ENCODE results near the gene SCGB1A1. TPM values are rescaled to one million over a fixed set of nuclear protein-coding genes. Genes with fewer than 3 reads are reported as not detected.

The SCGB1A1 gene
- total RNA-seq, 2 experiments from 2014 or later: not detected

DNA sequence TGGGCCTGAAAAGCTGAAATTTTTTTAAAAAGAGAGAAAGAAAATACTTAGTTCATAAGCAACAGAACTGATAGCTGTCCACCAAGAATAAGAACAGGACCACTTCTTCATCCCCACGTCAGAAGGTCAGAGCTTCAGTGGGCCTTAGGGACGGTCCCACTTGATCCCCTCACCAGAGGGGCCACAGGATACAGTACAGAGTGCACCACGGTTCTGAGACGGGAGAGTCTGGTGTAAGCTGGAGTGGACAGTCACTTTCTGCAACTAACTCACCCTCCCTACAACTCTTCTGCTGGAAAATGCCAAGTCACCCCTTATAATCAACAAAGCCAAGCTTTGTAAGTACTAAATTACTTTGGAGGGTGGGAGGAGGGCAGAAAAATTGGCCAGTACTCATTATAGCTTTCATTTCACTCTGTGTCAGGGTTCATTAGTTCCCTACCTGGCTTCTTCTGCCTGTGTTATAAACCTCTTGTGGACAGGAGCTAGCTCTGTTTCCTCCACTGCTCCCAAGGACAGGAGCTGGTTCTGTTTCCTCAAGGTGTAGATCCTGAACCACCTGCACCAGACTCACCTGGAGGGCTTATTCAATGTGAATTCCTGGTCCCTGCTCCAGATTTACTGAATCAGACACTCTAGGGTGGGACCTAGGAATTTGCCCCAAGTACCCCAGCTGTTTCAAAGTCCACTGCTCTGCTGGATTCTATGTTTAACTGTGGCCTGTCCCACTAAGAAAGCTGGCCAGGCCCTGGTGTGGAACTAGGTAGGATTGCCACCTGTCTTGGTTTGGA, 39.6 kb downstream of the SCGB1A1 start:
- intact Hi-C loops (cut with micrococcal nuclease; ENCODE audit: unreplicated experiment): no loop called here
- Histone ChIP-seq H4K20me1 (ENCODE audit: insufficient read depth, low read length) (no peaks in the 10 kb centered on the region), H2AFZ (ENCODE audit: low read length) (no peak overlapping the region), H3K9me3 (ENCODE audit: low read length) (no peaks in the 10 kb centered on the region), H3K36me3 (ENCODE audit: insufficient read depth, low read length) (no peaks in the 10 kb centered on the region), H3K4me2 (ENCODE audit: low read length) (no peak overlapping the region), H3K4me1 (ENCODE audit: insufficient read depth, low read length, poor library complexity, severe bottlenecking) (no peaks in the 10 kb centered on the region), H3K4me3 (ENCODE audit: low read depth, low read length, poor library complexity, severe bottlenecking) (no peak overlapping the region), H3K79me2 (ENCODE audit: insufficient read depth, low read depth, low read length) (no peaks in the 10 kb centered on the region), H3K9me2 (ENCODE audit: insufficient read depth, low read length) (no peaks in the 10 kb centered on the region), H3K27ac (ENCODE audit: low read depth, low read length, poor library complexity, severe bottlenecking) (no peak overlapping the region)
- CTCF ChIA-PET (ENCODE audit: unreplicated experiment): interaction anchor here (1.2 kb wide), 1 partner anchor 35 kb away, joined by 3 read pairs; no protein-coding TSS in a partner anchor
- no peak for TF ChIP-seq EZH2phosphoT487 (IDR thresholded peaks at IDR 0.05; ENCODE audit: borderline replicate concordance, low read depth, low read length)
- POLR2A ChIA-PET: interaction anchor here (0.5 kb wide), 1 partner anchor 1727 kb away, joined by 3 read pairs; no protein-coding TSS in a partner anchor
- no peak for DNase-seq (ENCODE audit: low spot score)
- BruUV-seq (replicated peaks): no TSS peak

DNA sequence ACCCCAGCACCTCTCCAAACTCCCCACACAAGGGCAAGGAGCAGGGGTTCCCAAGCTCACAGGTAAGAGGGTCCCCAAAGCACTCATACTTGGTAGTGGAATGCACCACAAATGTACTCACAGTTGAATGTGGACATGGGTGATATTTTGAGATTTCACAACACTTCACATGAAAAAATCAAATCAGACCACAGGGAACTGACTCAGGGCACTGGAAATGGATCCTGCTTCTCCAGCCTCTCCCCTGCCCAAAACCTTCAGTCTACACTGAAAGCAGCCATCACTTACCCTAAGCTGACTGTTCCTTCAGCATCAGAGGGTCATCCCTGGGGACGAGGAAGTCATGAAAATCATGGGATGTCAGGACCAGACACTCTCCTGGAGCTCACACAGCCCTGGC, 40.2 kb downstream of the SCGB1A1 start:
- TF ChIP-seq EZH2phosphoT487 (IDR thresholded peaks at IDR 0.05; ENCODE audit: borderline replicate concordance, low read depth, low read length): no peak
- TF ChIP-seq, protein P1, sequence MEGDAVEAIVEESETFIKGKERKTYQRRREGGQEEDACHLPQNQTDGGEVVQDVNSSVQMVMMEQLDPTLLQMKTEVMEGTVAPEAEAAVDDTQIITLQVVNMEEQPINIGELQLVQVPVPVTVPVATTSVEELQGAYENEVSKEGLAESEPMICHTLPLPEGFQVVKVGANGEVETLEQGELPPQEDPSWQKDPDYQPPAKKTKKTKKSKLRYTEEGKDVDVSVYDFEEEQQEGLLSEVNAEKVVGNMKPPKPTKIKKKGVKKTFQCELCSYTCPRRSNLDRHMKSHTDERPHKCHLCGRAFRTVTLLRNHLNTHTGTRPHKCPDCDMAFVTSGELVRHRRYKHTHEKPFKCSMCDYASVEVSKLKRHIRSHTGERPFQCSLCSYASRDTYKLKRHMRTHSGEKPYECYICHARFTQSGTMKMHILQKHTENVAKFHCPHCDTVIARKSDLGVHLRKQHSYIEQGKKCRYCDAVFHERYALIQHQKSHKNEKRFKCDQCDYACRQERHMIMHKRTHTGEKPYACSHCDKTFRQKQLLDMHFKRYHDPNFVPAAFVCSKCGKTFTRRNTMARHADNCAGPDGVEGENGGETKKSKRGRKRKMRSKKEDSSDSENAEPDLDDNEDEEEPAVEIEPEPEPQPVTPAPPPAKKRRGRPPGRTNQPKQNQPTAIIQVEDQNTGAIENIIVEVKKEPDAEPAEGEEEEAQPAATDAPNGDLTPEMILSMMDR (conservative IDR thresholded peaks at IDR 0.05; ENCODE audit: low read length): no peak
- Histone ChIP-seq H2AFZ (ENCODE audit: low read length) (no peak overlapping the region), H3K27ac (ENCODE audit: low read depth, low read length, poor library complexity, severe bottlenecking) (no peak overlapping the region), H3K9me3 (ENCODE audit: low read length) (no peaks in the 10 kb centered on the region), H3K4me1 (ENCODE audit: insufficient read depth, low read length, poor library complexity, severe bottlenecking) (peaks cover 1% of the 10 kb centered on the region), H3K4me3 (ENCODE audit: low read depth, low read length, poor library complexity, severe bottlenecking) (no peak overlapping the region), H3K4me2 (ENCODE audit: low read length) (no peak overlapping the region), H3K36me3 (ENCODE audit: insufficient read depth, low read length) (no peaks in the 10 kb centered on the region), H3K9me2 (ENCODE audit: insufficient read depth, low read length) (no peaks in the 10 kb centered on the region), H3K79me2 (ENCODE audit: insufficient read depth, low read depth, low read length) (no peaks in the 10 kb centered on the region), H4K20me1 (ENCODE audit: insufficient read depth, low read length) (no peaks in the 10 kb centered on the region)
- BruUV-seq (replicated peaks): no TSS peak
- POLR2A ChIA-PET: no interaction called here
- intact Hi-C loops (cut with micrococcal nuclease; ENCODE audit: unreplicated experiment): no loop called here
- CTCF ChIA-PET (ENCODE audit: unreplicated experiment): interaction anchor here (1.2 kb wide), 1 partner anchor 36 kb away, joined by 3 read pairs; no protein-coding TSS in a partner anchor
- no peak for DNase-seq (ENCODE audit: low spot score)

GRCh38 chr11:62461740-62462507, 43.1 kb downstream of the SCGB1A1 start:
- no peaks in the 10 kb centered on the region for H3K79me2 ChIP-seq (ENCODE audit: insufficient read depth, low read depth, low read length)
- no peak for DNase-seq (ENCODE audit: low spot score)
- no peak for TF ChIP-seq EZH2phosphoT487 (IDR thresholded peaks at IDR 0.05; ENCODE audit: borderline replicate concordance, low read depth, low read length)
- TF ChIP-seq, protein P1 (conservative IDR thresholded peaks at IDR 0.05; ENCODE audit: low read length): no peak
- H3K4me1 ChIP-seq (ENCODE audit: insufficient read depth, low read length, poor library complexity, severe bottlenecking): peaks cover 11% of the 10 kb centered on the region
- intact Hi-C loops (cut with micrococcal nuclease; ENCODE audit: unreplicated experiment): no loop called here
- H2AFZ ChIP-seq (ENCODE audit: low read length): no peak overlapping the region; the same call in 1 of the 2 replicates
- CTCF ChIA-PET (ENCODE audit: unreplicated experiment): no interaction called here
- BruUV-seq (replicated peaks): no TSS peak
- no peaks in the 10 kb centered on the region for H3K9me2 ChIP-seq (ENCODE audit: insufficient read depth, low read length)
- POLR2A ChIA-PET: interaction anchor here (0.5 to 0.7 kb wide), 3 partner anchors 17 to 29 kb away, joined by 3 to 4 read pairs (median 3); no protein-coding TSS in a partner anchor
- H3K9me3 ChIP-seq (ENCODE audit: low read length): no peaks in the 10 kb centered on the region
- no peak overlapping the region for H3K4me2 ChIP-seq (ENCODE audit: low read length)
- H3K4me3 ChIP-seq (ENCODE audit: low read depth, low read length, poor library complexity, severe bottlenecking): no peak overlapping the region
- H3K36me3 ChIP-seq (ENCODE audit: insufficient read depth, low read length): no peaks in the 10 kb centered on the region
- H3K27ac ChIP-seq (ENCODE audit: low read depth, low read length, poor library complexity, severe bottlenecking): no peak overlapping the region
- H4K20me1 ChIP-seq (ENCODE audit: insufficient read depth, low read length): no peaks in the 10 kb centered on the region
